Aorta (tissue), 5 donors: ENCODE results near the gene SMAD3. TPM values are rescaled to one million over a fixed set of nuclear protein-coding genes. Genes with fewer than 3 reads are reported as not detected.
A peak's percentile ranks its signal among the peaks of the same experiment; 100 is the strongest.

Source experiments
- ATAC-seq: fragments of 200-7000 bp; cut with Tn5 transposase; one replicate; pipeline ENCODE4 v1.9.1; 2022; ENCODE audit warnings: moderate library complexity; ENCODE audit not compliant: low FRiP score
- DNase-seq, 2 donors: peaks; one replicate each; pipeline ENCODE4 v3.0.0-alpha.2; 2020
- H3K27ac ChIP-seq, 2 donors: one replicate each; pipeline ENCODE4 v1.5.1; 2013; ENCODE audit warnings: low read length in 2 of 2, mild to moderate bottlenecking in 2 of 2, moderate library complexity in 2 of 2, control low read depth in 1 of 2, inconsistent platforms in 1 of 2, low read depth in 1 of 2
- H3K27me3 ChIP-seq, 2 donors: one replicate each; pipeline ENCODE4 v1.6.1; 2013; ENCODE audit warnings: control low read depth in 1 of 2, low read length in 1 of 2, mild to moderate bottlenecking in 1 of 2, moderate library complexity in 1 of 2; ENCODE audit not compliant: insufficient read depth in 2 of 2, control insufficient read depth in 1 of 2
- H3K36me3 ChIP-seq, 2 donors: one replicate each; pipeline ENCODE4 v1.6.1; 2013; ENCODE audit warnings: control low read depth in 1 of 2, low read length in 1 of 2, mild to moderate bottlenecking in 1 of 2; ENCODE audit not compliant: insufficient read depth in 2 of 2, control insufficient read depth in 1 of 2
- H3K4me1 ChIP-seq, 2 donors: one replicate each; pipeline ENCODE4 v1.6.1; 2013; ENCODE audit warnings: low read length in 2 of 2, control low read depth in 1 of 2, mild to moderate bottlenecking in 1 of 2, moderate library complexity in 1 of 2; ENCODE audit not compliant: insufficient read depth in 2 of 2, control insufficient read depth in 1 of 2
- H3K4me3 ChIP-seq, 2 donors: one replicate each; pipeline ENCODE4 v1.5.1; 2013; ENCODE audit warnings: low read length in 2 of 2, control low read depth in 1 of 2, mild to moderate bottlenecking in 1 of 2
- H3K9me3 ChIP-seq: one replicate; pipeline ENCODE4 v1.6.1; 2013; ENCODE audit warnings: mild to moderate bottlenecking, low read length; ENCODE audit not compliant: control insufficient read depth
- WGBS, 2 donors: extraction: QIAGEN DNeasy Blood & Tissue Kit; methylation state at CpG; one replicate each; pipeline ENCODE4 v1.1.7; 2013; 5-methylcytosine and 5-hydroxymethylcytosine counted together
- intact Hi-C, 2 donors: fragments of 100-400 bp; cut with DNase I; formaldehyde crosslinking; loops; one replicate each; pipeline versions ENCODE4 v1.14.2 to v1.15.0; 2022
- polyA plus RNA-seq, 2 donors: library from polyadenylated mRNA; stranded (reverse); fragments of 200-250 nt; gene quantifications; one replicate each; pipeline ENCODE4 v1.2.3, GENCODE V29; 2013
- total RNA-seq, 2 donors: library from RNA; stranded (reverse); fragmentation: NEBNext Ultra II Directional; extraction: Animal tissue kit (Norgen Biotek cat#: 25700); gene quantifications; one replicate each; pipeline ENCODE4 v1.2.1, GENCODE V29; 2021
- donor health status: healthy with polysubstance abuse.
- donor health status: Bipolar disorder and iron deficiency.
- donor health status: DM: no; HTN: no; CAD: no.
- donor health status: DM: no; HTN: no; CAD: no.
- donor health status: DM: yes; HTN: yes; CAD: no.

The SMAD3 gene
- total and polyA plus RNA-seq, 4 donors = 7.1 to 90.8 (median 55.0) TPM

DNA sequence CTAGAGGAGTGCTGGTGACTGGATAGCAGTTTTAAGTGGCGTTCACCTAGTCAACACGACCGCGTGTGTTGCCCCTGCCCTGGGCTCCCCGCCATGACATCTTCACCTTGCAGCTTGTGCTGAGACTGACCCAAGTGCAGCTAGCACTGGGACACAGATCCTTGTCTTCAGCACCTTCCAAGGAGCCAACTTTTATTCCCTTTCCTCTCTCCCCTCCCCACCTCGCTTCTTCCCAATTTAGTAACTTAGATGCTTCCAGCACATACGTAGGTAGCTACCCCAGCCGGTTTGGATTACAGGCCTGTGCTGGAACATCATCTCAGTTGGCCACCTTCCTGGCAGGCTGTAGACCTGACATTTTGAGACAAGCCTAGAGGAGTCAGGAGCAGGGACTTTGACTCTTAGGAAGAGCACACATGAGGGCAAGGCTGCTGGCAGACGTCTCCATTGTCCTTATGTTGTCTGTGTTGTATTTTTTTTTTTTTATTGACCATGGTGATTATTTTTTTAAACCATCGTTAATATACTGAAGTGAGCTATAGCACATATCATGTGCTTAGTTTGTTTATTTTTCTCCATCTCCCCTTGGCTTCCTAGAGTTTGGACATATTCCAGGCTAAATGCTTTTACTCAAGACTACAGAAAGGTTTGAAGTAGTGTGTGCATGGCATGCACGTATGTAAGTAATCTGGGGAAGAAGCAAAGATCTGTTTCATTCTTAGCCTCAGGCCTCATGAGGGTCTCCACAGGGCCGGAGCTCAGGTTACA is 128.0 kb downstream of the SMAD3 start:
- Histone ChIP-seq H3K4me1 (peaks cover 3 to 6% of the 10 kb centered on the region in 2 donors), H3K27ac (peak overlapping the region in 1 of 2 donors; percentile 66), H3K27me3 (no peaks in the 10 kb centered on the region), H3K36me3 (no peaks in the 10 kb centered on the region), H3K4me3 (no peak overlapping the region), H3K9me3 (no peaks in the 10 kb centered on the region)
- no peak for DNase-seq
- WGBS, 2 donors = 38 to 46% methylated on average over 12 of the region's 12 CpGs
- ATAC-seq = no peak
- intact Hi-C loops = no loop called here

DNA sequence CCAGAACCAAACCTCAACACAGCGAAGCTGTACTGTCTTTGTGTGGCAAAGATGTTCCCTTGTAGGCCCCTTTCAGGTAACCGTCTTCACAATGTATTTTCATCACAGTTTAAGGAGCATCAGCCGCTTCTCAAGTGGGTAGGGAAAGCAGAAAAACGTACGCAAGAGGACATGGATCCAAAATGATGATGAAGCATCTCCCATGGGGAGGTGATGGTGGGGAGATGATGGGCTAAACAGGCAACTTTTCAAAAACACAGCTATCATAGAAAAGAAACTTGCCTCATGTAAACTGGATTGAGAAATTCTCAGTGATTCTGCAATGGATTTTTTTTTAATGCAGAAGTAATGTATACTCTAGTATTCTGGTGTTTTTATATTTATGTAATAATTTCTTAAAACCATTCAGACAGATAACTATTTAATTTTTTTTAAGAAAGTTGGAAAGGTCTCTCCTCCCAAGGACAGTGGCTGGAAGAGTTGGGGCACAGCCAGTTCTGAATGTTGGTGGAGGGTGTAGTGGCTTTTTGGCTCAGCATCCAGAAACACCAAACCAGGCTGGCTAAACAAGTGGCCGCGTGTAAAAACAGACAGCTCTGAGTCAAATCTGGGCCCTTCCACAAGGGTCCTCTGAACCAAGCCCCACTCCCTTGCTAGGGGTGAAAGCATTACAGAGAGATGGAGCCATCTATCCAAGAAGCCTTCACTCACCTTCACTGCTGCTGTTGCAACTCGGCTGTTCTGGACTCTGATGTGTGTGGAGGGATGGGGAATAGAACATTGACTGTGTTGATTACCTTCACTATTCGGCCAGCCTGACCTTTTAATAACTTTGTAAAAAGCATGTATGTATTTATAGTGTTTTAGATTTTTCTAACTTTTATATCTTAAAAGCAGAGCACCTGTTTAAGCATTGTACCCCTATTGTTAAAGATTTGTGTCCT is 129.0 kb downstream of the SMAD3 start:
- Histone ChIP-seq H3K36me3 (no peaks in the 10 kb centered on the region), H3K27ac (peak overlapping the region in 1 of 2 donors; percentile 60), H3K4me3 (no peak overlapping the region), H3K4me1 (peaks cover 3 to 8% of the 10 kb centered on the region in 2 donors), H3K27me3 (no peaks in the 10 kb centered on the region), H3K9me3 (no peaks in the 10 kb centered on the region)
- intact Hi-C loops = no loop called here
- WGBS, 2 donors = 54 to 62% methylated on average over 9 of the region's 9 CpGs
- ATAC-seq = no peak
- no peak for DNase-seq

DNA sequence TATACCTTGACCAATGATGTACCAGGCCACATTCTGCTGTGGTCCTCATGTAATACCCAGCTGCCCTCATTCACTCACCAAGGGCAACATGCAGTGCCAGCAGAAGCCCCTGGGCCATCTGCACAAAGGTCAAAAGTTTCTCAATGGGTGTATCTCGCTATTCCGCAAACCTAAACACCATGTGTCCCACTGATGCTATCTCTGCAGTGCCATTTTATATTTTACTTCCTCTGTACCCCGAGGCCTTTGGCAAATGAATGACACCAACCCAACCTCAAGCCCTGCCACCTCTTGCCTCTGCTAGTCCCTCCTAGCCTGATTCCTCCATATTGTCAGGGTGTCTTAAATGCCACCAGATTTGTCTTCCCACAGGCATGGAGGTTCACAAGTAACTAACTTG is 129.9 kb downstream of the SMAD3 start:
- H3K36me3 ChIP-seq = no peaks in the 10 kb centered on the region
- no peaks in the 10 kb centered on the region for H3K27me3 ChIP-seq
- intact Hi-C loops = no loop called here
- H3K9me3 ChIP-seq = no peaks in the 10 kb centered on the region
- H3K27ac ChIP-seq = peak overlapping the region in 1 of 2 donors; percentile 26
- DNase-seq (no peak), ATAC-seq (no peak)
- H3K4me1 ChIP-seq = peaks cover 7 to 11% of the 10 kb centered on the region in 2 donors
- 94 to 97% methylated on average over 3 of the region's 3 CpGs for WGBS, 2 donors
- H3K4me3 ChIP-seq = no peak overlapping the region

DNA sequence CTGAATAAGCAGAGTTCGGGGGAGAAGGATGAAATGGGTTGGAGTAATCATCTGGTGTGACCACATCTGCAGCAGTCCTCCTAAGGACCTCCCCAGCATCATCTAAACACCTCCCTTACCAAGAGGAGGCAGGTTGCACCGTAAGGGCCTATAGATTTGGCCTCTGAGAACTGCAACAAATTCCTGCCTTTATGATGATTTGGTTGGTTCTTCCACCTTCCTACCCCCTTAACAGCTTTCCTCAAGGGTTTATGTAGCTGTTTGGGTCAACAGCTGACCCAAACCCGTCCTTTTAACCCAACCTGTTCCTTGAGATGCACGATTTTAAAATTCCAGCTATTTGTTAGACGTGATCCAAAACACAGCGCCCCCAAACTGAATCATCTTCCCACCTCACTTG is 130.8 kb downstream of the SMAD3 start:
- Histone ChIP-seq H3K27ac (no peak overlapping the region), H3K27me3 (no peaks in the 10 kb centered on the region), H3K9me3 (no peaks in the 10 kb centered on the region), H3K4me3 (no peak overlapping the region), H3K36me3 (no peaks in the 10 kb centered on the region), H3K4me1 (peaks cover 10 to 12% of the 10 kb centered on the region in 2 donors)
- ATAC-seq = no peak
- WGBS, 2 donors = 93 to 95% methylated on average over 6 of the region's 6 CpGs
- intact Hi-C loops = no loop called here
- no peak for DNase-seq

DNA sequence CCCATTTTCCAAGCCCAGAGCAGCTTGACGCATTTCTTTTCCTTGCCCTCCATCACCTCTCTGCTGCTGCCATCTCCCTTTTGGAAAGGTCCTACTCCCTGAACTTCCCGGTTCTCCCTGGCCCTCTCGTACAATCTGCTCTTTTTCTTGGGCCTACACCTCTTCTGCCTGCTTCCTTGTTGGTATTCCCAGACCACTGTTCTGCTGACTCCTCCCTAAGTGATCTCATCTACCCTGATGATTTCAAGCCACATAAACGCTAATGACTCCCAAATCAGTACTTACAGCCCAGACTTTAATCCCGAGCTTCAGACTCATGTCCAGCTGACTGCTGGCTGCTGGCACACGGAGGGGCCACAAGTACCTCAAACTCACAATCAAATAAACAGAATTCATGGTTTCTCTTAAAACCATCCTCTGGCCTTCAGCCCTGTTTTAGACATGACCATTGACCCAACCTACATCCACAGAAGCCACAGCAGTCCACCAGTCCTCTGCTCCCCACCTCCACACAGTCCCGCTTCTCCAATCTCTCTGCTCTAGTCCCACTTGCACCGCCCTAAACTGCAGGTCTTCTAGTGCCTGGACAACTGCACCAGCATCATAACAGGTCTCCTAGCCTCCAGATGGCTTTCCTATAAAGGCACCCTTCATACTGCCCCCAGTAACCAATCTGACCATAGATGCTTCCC is 131.4 kb downstream of the SMAD3 start:
- no peak for DNase-seq
- ATAC-seq = peak; percentile 67
- peaks cover 14 to 16% of the 10 kb centered on the region in 2 donors for H3K4me1 ChIP-seq
- no peaks in the 10 kb centered on the region for H3K27me3 ChIP-seq
- intact Hi-C loops = no loop called here
- no peak overlapping the region for H3K4me3 ChIP-seq
- H3K9me3 ChIP-seq = no peaks in the 10 kb centered on the region
- 41 to 44% methylated on average over 8 of the region's 8 CpGs for WGBS, 2 donors
- no peak overlapping the region for H3K27ac ChIP-seq
- H3K36me3 ChIP-seq = no peaks in the 10 kb centered on the region

DNA sequence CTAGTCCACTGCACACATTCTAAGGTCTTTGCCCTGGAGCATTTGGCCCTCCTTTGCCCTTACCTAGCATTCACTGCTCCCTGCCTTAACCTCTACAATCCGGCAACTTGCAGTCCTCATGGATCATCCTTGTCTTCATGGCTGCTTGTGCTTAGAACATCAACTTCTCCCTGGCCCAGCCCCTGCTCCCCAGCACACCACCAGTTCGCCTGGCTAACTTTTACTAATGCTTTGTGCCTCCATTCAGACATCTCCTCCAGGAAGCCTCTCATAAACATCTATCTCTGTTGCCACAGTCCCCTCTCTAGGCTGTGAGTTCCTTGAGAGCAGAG is 131.9 kb downstream of the SMAD3 start:
- DNase-seq (no peak), ATAC-seq (no peak)
- intact Hi-C loops = no loop called here
- H3K27me3 ChIP-seq = no peaks in the 10 kb centered on the region
- H3K4me3 ChIP-seq = no peak overlapping the region
- peaks cover 16 to 17% of the 10 kb centered on the region in 2 donors for H3K4me1 ChIP-seq
- no peaks in the 10 kb centered on the region for H3K9me3 ChIP-seq
- H3K36me3 ChIP-seq = peaks cover 0 to 2% of the 10 kb centered on the region in 2 donors
- 92 to 95% methylated on average over 2 of the region's 2 CpGs for WGBS, 2 donors
- H3K27ac ChIP-seq = no peak overlapping the region

DNA sequence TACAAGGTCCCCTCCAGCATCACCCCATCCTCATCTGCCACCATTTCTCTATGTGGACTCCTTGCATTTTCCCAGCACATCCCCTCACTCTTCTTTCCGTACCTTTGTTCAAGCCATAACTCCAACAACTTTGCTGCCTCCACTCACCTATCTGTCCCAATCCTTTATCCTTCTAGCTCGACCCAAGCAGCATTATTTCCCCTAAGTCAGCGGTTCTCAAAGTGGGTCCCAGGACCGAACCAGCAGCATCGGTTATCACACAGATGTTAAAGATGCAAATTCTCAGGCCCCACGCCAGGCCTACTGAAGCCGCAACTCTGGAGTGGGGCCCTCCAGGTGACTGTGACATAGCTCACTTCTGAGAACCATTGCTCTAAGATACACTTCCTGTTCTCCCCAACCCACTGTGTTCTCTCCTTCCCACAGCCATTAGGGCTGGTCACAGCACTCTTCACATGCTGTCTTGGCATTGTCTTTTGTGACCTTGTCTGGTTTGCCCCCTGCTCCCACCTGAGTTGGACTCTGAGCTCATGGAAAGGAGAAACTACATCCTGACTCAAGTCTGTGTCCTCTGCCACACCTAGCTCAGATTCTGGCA is 132.9 kb downstream of the SMAD3 start:
- H3K36me3 ChIP-seq = peaks cover 0 to 3% of the 10 kb centered on the region in 2 donors
- H3K9me3 ChIP-seq = no peaks in the 10 kb centered on the region
- no peak overlapping the region for H3K27ac ChIP-seq
- peaks cover 17 to 18% of the 10 kb centered on the region in 2 donors for H3K4me1 ChIP-seq
- ATAC-seq (no peak), DNase-seq (no peak)
- H3K27me3 ChIP-seq = no peaks in the 10 kb centered on the region
- intact Hi-C loops = no loop called here
- 96 to 97% methylated on average over 7 of the region's 7 CpGs for WGBS, 2 donors
- no peak overlapping the region for H3K4me3 ChIP-seq

DNA sequence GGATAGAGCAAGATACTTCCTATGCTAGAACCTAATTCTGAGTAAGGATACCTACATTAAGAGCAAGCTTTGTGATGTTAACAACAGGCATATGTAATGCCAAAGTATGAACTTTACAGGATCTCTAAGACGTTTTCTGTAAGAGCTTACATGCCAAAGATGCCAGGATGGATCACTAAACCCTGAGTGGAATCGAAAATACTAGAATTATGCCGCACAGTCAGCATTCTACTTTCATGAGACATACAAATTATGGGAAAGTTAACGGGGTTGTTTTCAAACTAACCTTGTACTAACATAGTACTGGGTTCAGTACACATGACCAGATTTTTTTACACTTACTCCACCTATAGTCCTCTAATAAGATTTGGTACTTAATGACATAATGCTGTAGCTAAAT is 134.0 kb downstream of the SMAD3 start:
- H3K27ac ChIP-seq = no peak overlapping the region
- ATAC-seq (no peak), DNase-seq (no peak)
- no peak overlapping the region for H3K4me3 ChIP-seq
- H3K36me3 ChIP-seq = peaks cover 0 to 3% of the 10 kb centered on the region in 2 donors
- H3K9me3 ChIP-seq = no peaks in the 10 kb centered on the region
- 69 to 75% methylated on average over 4 of the region's 4 CpGs for WGBS, 2 donors
- H3K27me3 ChIP-seq = no peaks in the 10 kb centered on the region
- H3K4me1 ChIP-seq = peaks cover 17 to 18% of the 10 kb centered on the region in 2 donors
- intact Hi-C loops = no loop called here
